Neural cell (in vitro differentiated cells): ENCODE data around the gene HOXB5.

Experiments used
- CTCF ChIP-seq: fragments of 450-650 bp; IDR thresholded peaks from 2 replicates; pipeline ENCODE4 v1.5.1; 2014; ENCODE audit warnings: antibody characterized with exemption, mild to moderate bottlenecking, moderate library complexity; ENCODE audit not compliant: poor library complexity, severe bottlenecking
- EP300 ChIP-seq: fragments of 450-650 bp; conservative IDR thresholded peaks from 2 replicates; pipeline ENCODE4 v1.6.1; 2014; ENCODE audit warnings: antibody characterized with exemption, mild to moderate bottlenecking, moderate library complexity; ENCODE audit not compliant: poor library complexity, severe bottlenecking
- EZH2 ChIP-seq: fragments of 200-600, 300-800 bp; shearing (Covaris generic), sonication (generic); IDR thresholded peaks from 2 replicates; pipeline ENCODE4 v1.6.1; 2014; ENCODE audit warnings: antibody characterized with exemption, low read length, borderline replicate concordance, mild to moderate bottlenecking; ENCODE audit not compliant: insufficient read depth, poor library complexity, severe bottlenecking
- MXI1 ChIP-seq: fragments of 450-650 bp; conservative IDR thresholded peaks from 2 replicates; pipeline ENCODE4 v1.6.1; 2014; ENCODE audit warnings: antibody characterized with exemption, mild to moderate bottlenecking; ENCODE audit not compliant: poor library complexity, severe bottlenecking
- POLR2AphosphoS5 ChIP-seq: IDR thresholded peaks from 2 replicates; pipeline ENCODE4 v1.6.1; 2012
- RAD21 ChIP-seq: fragments of 450-650 bp; conservative IDR thresholded peaks from 2 replicates; pipeline ENCODE4 v1.6.1; 2014; ENCODE audit warnings: antibody characterized with exemption, mild to moderate bottlenecking, moderate library complexity
- REST ChIP-seq: IDR thresholded peaks from 2 replicates; pipeline ENCODE4 v1.6.1; 2012; ENCODE audit warnings: borderline replicate concordance
- SMC3 ChIP-seq: fragments of 450-650 bp; conservative IDR thresholded peaks from 2 replicates; pipeline ENCODE4 v1.6.1; 2014; ENCODE audit warnings: antibody characterized with exemption, mild to moderate bottlenecking, moderate library complexity; ENCODE audit not compliant: poor library complexity

- TF ChIP-seq CTCF (no peak), EP300 (no peak), POLR2AphosphoS5 (peak; percentile 1), REST (no peak), MXI1 (no peak), SMC3 (no peak), EZH2 (peak; percentile 54), RAD21 (no peak)
These were observed 49.7 kb downstream of the HOXB5 start for GRCh38 chr17:48543854-48544348.
